ENCODE data around the gene SCIN. TPM values are rescaled to one million over a fixed set of nuclear protein-coding genes. Genes with fewer than 3 reads are reported as not detected.

Gene SCIN
- total RNA-seq, 3 donors from 2014 or later (not counting 1 experiment from before 2014, with no cell fraction given), result 0.08 TPM; not detected in 2

DNA sequence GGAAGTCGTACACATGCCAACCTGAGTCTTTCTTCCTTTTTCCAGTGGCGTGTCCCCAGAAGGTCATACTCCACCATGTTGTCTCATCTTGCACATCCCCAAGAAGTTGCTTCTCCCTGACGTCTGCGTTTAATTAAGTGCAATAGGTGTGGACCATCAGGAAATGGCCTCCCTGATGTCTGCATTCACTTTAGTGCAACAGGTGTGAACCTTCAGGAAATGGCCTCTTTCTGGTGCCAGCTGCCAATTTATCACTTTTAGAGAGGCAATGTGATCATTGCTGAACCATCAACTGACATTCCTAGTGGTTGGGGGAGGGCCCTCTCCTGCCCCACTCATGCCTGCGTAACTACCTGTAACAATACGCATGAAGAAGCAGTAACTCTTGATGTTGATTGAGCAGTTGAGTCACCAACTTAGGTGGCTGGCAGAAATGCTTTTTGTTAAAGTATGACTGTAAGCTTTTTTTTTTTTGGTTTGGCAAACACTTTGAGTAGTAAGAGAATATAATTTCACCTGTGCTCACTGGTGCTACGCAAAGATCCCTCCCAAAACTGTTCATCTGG lies 25.8 kb downstream of the SCIN start:
- Mint-ChIP-seq H3K4me1 (no peaks in the 10 kb centered on the region), H3K9me3 (peaks cover 9 to 11% of the 10 kb centered on the region in 2 donors), H3K27ac (no peak overlapping the region), H3K4me3 (no peak overlapping the region), H3K36me3 (no peaks in the 10 kb centered on the region), H3K27me3 (ENCODE audit: low read depth in 2 of 2) (peaks cover 0 to 6% of the 10 kb centered on the region in 2 donors)
- no peaks in the 10 kb centered on the region for H3K4me1 ChIP-seq (ENCODE audit: control insufficient read depth, insufficient read depth, low read length)
- no peak for DNase-seq
- H3K9me3 ChIP-seq (ENCODE audit: control insufficient read depth, insufficient read depth, low read length), result no peaks in the 10 kb centered on the region
- H3K27me3 ChIP-seq (ENCODE audit: control insufficient read depth, insufficient read depth, low read length), result no peaks in the 10 kb centered on the region
- H3K4me3 ChIP-seq (ENCODE audit: low read length), result no peak overlapping the region
- WGBS (ENCODE audit: insufficient coverage), result 80% methylated on average over 7 of the region's 7 CpGs
- intact Hi-C loops (cut with micrococcal nuclease), result no loop called here
- no peaks in the 10 kb centered on the region for H3K36me3 ChIP-seq (ENCODE audit: control insufficient read depth, insufficient read depth, low read length)
- TF ChIP-seq CTCF (IDR thresholded peaks at IDR 0.05), result no peak
- no peak for ATAC-seq
- H3K27ac ChIP-seq (ENCODE audit: low read length), result no peak overlapping the region

- Mint-ChIP-seq H3K27ac (no peak overlapping the region), H3K36me3 (peaks cover 8% of the 10 kb centered on the region), H3K9me3 (peaks cover 8 to 11% of the 10 kb centered on the region in 2 donors), H3K27me3 (ENCODE audit: low read depth in 2 of 2) (peaks cover 0 to 4% of the 10 kb centered on the region in 2 donors), H3K4me1 (no peaks in the 10 kb centered on the region), H3K4me3 (no peak overlapping the region)
- intact Hi-C loops (cut with micrococcal nuclease), result no loop called here
- no peak for DNase-seq
- no peak overlapping the region for H3K4me3 ChIP-seq (ENCODE audit: low read length)
- WGBS (ENCODE audit: insufficient coverage), result no CpG with 5 or more reads among the region's 1 CpG
- H3K36me3 ChIP-seq (ENCODE audit: control insufficient read depth, insufficient read depth, low read length), result no peaks in the 10 kb centered on the region
- H3K4me1 ChIP-seq (ENCODE audit: control insufficient read depth, insufficient read depth, low read length), result no peaks in the 10 kb centered on the region
- no peak for ATAC-seq
- no peak overlapping the region for H3K27ac ChIP-seq (ENCODE audit: low read length)
- no peak for TF ChIP-seq CTCF (IDR thresholded peaks at IDR 0.05)
- no peaks in the 10 kb centered on the region for H3K27me3 ChIP-seq (ENCODE audit: control insufficient read depth, insufficient read depth, low read length)
- peaks cover 11% of the 10 kb centered on the region for H3K9me3 ChIP-seq (ENCODE audit: control insufficient read depth, insufficient read depth, low read length)
These were observed 30.9 kb downstream of the SCIN start for GRCh38 chr7:12601302-12601869.

DNA sequence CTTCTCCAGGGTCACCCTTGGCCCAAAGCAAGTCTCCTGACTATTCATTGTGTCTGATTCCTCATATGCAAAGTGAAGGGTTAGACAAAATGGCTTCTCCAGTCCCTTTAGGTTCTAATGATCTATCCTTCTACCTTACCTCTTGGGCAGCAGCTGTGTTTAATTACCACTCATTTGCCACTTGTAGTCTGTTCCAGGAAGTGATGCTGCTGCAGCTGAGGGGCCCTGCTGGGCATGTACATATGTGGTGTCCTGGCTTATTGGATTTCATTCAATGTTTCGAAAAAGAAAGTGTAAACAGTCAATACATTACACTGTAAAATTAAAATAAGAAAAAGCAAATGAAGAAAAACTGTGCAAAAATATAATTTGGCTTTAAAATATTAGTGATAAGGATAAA lies 36.6 kb downstream of the SCIN start:
- H3K9me3 Mint-ChIP-seq, result peaks cover 3 to 4% of the 10 kb centered on the region in 2 donors
- Histone ChIP-seq H3K4me1 (ENCODE audit: control insufficient read depth, insufficient read depth, low read length) (no peaks in the 10 kb centered on the region), H3K36me3 (ENCODE audit: control insufficient read depth, insufficient read depth, low read length) (no peaks in the 10 kb centered on the region), H3K27me3 (ENCODE audit: control insufficient read depth, insufficient read depth, low read length) (no peaks in the 10 kb centered on the region), H3K9me3 (ENCODE audit: control insufficient read depth, insufficient read depth, low read length) (peaks cover 9% of the 10 kb centered on the region), H3K4me3 (ENCODE audit: low read length) (no peak overlapping the region), H3K27ac (ENCODE audit: low read length) (no peak overlapping the region)
- intact Hi-C loops (cut with micrococcal nuclease), result no loop called here
- no peak overlapping the region for H3K27ac Mint-ChIP-seq
- no CpG with 5 or more reads among the region's 1 CpG for WGBS (ENCODE audit: insufficient coverage)
- H3K27me3 Mint-ChIP-seq (ENCODE audit: low read depth in 2 of 2), result no peaks in the 10 kb centered on the region
- no peaks in the 10 kb centered on the region for H3K4me1 Mint-ChIP-seq
- H3K4me3 Mint-ChIP-seq, result no peak overlapping the region
- DNase-seq, result no peak
- H3K36me3 Mint-ChIP-seq, result peaks cover 4% of the 10 kb centered on the region
- TF ChIP-seq CTCF (IDR thresholded peaks at IDR 0.05), result no peak
- no peak for ATAC-seq

- Histone ChIP-seq H3K4me1 (ENCODE audit: control insufficient read depth, insufficient read depth, low read length) (no peaks in the 10 kb centered on the region), H3K27me3 (ENCODE audit: control insufficient read depth, insufficient read depth, low read length) (no peaks in the 10 kb centered on the region), H3K9me3 (ENCODE audit: control insufficient read depth, insufficient read depth, low read length) (no peaks in the 10 kb centered on the region), H3K4me3 (ENCODE audit: low read length) (no peak overlapping the region), H3K36me3 (ENCODE audit: control insufficient read depth, insufficient read depth, low read length) (no peaks in the 10 kb centered on the region), H3K27ac (ENCODE audit: low read length) (no peak overlapping the region)
- 100% methylated on average over 1 of the region's 1 CpG for WGBS (ENCODE audit: insufficient coverage)
- ATAC-seq, result no peak
- intact Hi-C loops (cut with micrococcal nuclease), result no loop called here
- no peaks in the 10 kb centered on the region for H3K36me3 Mint-ChIP-seq
- H3K27me3 Mint-ChIP-seq (ENCODE audit: low read depth in 2 of 2), result no peaks in the 10 kb centered on the region
- H3K9me3 Mint-ChIP-seq, result peaks cover 0 to 1% of the 10 kb centered on the region in 2 donors
- no peak for DNase-seq
- no peak overlapping the region for H3K4me3 Mint-ChIP-seq
- H3K4me1 Mint-ChIP-seq, result no peaks in the 10 kb centered on the region
- H3K27ac Mint-ChIP-seq, result no peak overlapping the region
- no peak for TF ChIP-seq CTCF (IDR thresholded peaks at IDR 0.05)
These were observed 39.0 kb downstream of the SCIN start for GRCh38 chr7:12609561-12609960.
